Transverse colon (tissue), 4 donors: ENCODE measurements around the gene ZFYVE27. TPM values are rescaled to one million over a fixed set of nuclear protein-coding genes. Genes with fewer than 3 reads are reported as not detected.

Experiments used
- DNase-seq: peaks from one replicate; pipeline ENCODE4 v3.0.0-alpha.2; 2019
- H3K27ac ChIP-seq, 4 donors: fragments of 200-600 bp; sonication (generic); 2 replicates each; pipeline ENCODE4 v1.5.1; 2016 to 2018; ENCODE audit warnings: inconsistent platforms in 4 of 4
- H3K27me3 ChIP-seq: fragments of 200-600 bp; sonication (generic); 2 replicates; pipeline ENCODE4 v1.5.1; 2017; ENCODE audit warnings: inconsistent platforms
- H3K36me3 ChIP-seq, 4 donors: fragments of 200-600 bp; sonication (generic); 2 replicates each; pipeline ENCODE4 v1.5.1; 2017 to 2019; ENCODE audit warnings: inconsistent platforms in 4 of 4
- H3K4me1 ChIP-seq, 4 donors: fragments of 200-600 bp; sonication (generic); 2 replicates each; pipeline ENCODE4 v1.5.1; 2017 to 2020; ENCODE audit warnings: inconsistent platforms in 4 of 4
- H3K4me3 ChIP-seq, 4 donors: fragments of 200-600 bp; sonication (generic); 1 replicate in 1 of 4; 2 replicates in 3 of 4; pipeline versions ENCODE4 v1.5.1 to v1.6.1; 2017 to 2019; ENCODE audit warnings: inconsistent platforms in 4 of 4
- H3K9me3 ChIP-seq, 2 donors: fragments of 200-600 bp; sonication (generic); 2 replicates each; pipeline ENCODE4 v1.5.1; 2017 to 2019; ENCODE audit warnings: inconsistent platforms in 2 of 2
- EP300 ChIP-seq: sonication (generic); formaldehyde crosslinking; IDR thresholded peaks from one replicate; pipeline ENCODE4 v1.6.1; 2017; ENCODE audit warnings: antibody characterized with exemption, low read depth
- POLR2A ChIP-seq: fragments of 450-650 bp; IDR thresholded peaks from one replicate; pipeline ENCODE4 v1.6.1; 2016; ENCODE audit warnings: antibody characterized with exemption, mild to moderate bottlenecking, moderate library complexity
- POLR2AphosphoS5 ChIP-seq, 3 donors: sonication (generic); formaldehyde crosslinking; IDR thresholded peaks; one replicate each; pipeline ENCODE4 v1.6.1; 2016; ENCODE audit warnings: antibody characterized with exemption in 3 of 3
- WGBS, 2 donors: methylation state at CpG; one replicate each; pipeline ENCODE4 v1.1.5; 2018; ENCODE audit warnings: low coverage in 1 of 2; 5-methylcytosine and 5-hydroxymethylcytosine counted together
- in situ Hi-C, 4 donors: fragments of 200-750 bp; cut with MboI; loops; one replicate each; pipeline versions ENCODE4 v1.15.0 to v1.15.1; 2017; ENCODE audit warnings: low sequenced_read_pairs in 3 of 4, low pct_ligation_motif_present in 1 of 4, low pct_unique_long_range_greater_than_20kb in 1 of 4
- intact Hi-C: fragments of 100-400 bp; cut with DNase I; formaldehyde crosslinking; loops from one replicate; pipeline ENCODE4 v1.15.1; 2023; ENCODE audit warnings: low total_unique reads
- total RNA-seq, 4 donors: library from RNA; depleted of rRNA; stranded (reverse); fragments of >200 nt; gene quantifications; one replicate each; pipeline ENCODE4 v1.1.0, GENCODE V29; 2016
- TF ChIP-seq, protein P1 (sequence below), 5 experiments: fragments of 200-600 bp in 3 of 5; fragments of 450-650 bp in 2 of 5; sonication (generic) in 3 of 5; IDR thresholded peaks; 1 replicate in 2 of 5; 2 replicates in 3 of 5; pipeline ENCODE4 v1.5.1; 2016 to 2017; ENCODE audit warnings: antibody characterized with exemption in 5 of 5, inconsistent platforms in 3 of 5, mild to moderate bottlenecking in 2 of 5, moderate library complexity in 1 of 5

ZFYVE27 gene
- total RNA-seq, 4 donors from 2014 or later: 46.4 to 102 (median 63.9) TPM

DNA sequence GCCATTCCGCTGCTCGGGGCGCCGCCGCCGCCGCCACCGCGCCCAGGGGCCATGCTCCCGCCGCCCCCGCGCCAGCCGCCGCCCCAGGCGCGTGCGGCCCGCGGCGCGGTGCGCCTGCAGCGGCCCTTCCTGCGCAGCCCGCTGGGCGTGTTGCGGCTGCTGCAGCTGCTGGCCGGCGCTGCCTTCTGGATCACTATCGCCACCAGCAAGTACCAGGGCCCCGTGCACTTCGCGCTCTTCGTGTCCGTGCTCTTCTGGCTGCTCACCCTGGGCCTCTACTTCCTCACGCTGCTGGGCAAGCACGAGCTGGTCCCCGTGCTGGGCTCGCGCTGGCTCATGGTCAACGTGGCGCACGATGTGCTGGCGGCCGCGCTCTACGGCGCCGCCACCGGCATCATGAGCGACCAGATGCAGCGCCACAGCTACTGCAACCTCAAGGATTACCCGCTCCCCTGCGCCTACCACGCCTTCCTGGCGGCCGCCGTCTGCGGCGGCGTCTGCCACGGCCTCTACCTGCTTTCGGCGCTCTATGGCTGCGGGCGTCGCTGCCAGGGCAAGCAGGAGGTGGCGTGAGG is 23.0 kb upstream of the ZFYVE27 start:
- Histone ChIP-seq H3K9me3 (no peaks in the 10 kb centered on the region), H3K27me3 (no peaks in the 10 kb centered on the region), H3K36me3 (no peaks in the 10 kb centered on the region), H3K4me3 (peak overlapping the region; percentile 41 to 83 (median 68)), H3K4me1 (peaks cover 41 to 75% (median 52%) of the 10 kb centered on the region in 4 donors), H3K27ac (peak overlapping the region; percentile 93 to 99 (median 98))
- intact Hi-C loops: no loop called here
- peak in 2 of 3 donors; percentile 49 to 73 for TF ChIP-seq POLR2AphosphoS5 (IDR thresholded peaks at IDR 0.05)
- no peak for TF ChIP-seq POLR2A
- TF ChIP-seq, protein P1, sequence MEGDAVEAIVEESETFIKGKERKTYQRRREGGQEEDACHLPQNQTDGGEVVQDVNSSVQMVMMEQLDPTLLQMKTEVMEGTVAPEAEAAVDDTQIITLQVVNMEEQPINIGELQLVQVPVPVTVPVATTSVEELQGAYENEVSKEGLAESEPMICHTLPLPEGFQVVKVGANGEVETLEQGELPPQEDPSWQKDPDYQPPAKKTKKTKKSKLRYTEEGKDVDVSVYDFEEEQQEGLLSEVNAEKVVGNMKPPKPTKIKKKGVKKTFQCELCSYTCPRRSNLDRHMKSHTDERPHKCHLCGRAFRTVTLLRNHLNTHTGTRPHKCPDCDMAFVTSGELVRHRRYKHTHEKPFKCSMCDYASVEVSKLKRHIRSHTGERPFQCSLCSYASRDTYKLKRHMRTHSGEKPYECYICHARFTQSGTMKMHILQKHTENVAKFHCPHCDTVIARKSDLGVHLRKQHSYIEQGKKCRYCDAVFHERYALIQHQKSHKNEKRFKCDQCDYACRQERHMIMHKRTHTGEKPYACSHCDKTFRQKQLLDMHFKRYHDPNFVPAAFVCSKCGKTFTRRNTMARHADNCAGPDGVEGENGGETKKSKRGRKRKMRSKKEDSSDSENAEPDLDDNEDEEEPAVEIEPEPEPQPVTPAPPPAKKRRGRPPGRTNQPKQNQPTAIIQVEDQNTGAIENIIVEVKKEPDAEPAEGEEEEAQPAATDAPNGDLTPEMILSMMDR (IDR thresholded peaks at IDR 0.05): peak in 4 of 5 experiments; percentile 21 to 43 (median 28)
- DNase-seq: peak; percentile 77
- 0% methylated on average over 68 of the region's 69 CpGs; no CpG with 5 or more reads in 1 of the 2 donors for WGBS, 2 donors
- in situ Hi-C loops: no loop called here

- WGBS, 2 donors: 9% methylated on average over 46 of the region's 74 CpGs; no CpG with 5 or more reads in 1 of the 2 donors
- H3K4me3 ChIP-seq: peak overlapping the region; percentile 41 to 83 (median 68)
- TF ChIP-seq POLR2AphosphoS5 (IDR thresholded peaks at IDR 0.05) (peak; percentile 17 to 76 (median 51)), POLR2A (peak; percentile 78), EP300 (no peak)
- TF ChIP-seq, protein P1 (IDR thresholded peaks at IDR 0.05): no peak
- H3K27me3 ChIP-seq: no peaks in the 10 kb centered on the region
- H3K36me3 ChIP-seq: no peaks in the 10 kb centered on the region
- peaks cover 47 to 76% (median 56%) of the 10 kb centered on the region in 4 donors for H3K4me1 ChIP-seq
- DNase-seq: peak; percentile 72
- H3K9me3 ChIP-seq: no peaks in the 10 kb centered on the region
- peak overlapping the region; percentile 93 to 99 (median 98) for H3K27ac ChIP-seq
- in situ Hi-C loops (no loop called here), intact Hi-C loops (no loop called here)
Observed at GRCh38 chr10:97714401-97715258, 22.3 kb upstream of the ZFYVE27 start.

DNA sequence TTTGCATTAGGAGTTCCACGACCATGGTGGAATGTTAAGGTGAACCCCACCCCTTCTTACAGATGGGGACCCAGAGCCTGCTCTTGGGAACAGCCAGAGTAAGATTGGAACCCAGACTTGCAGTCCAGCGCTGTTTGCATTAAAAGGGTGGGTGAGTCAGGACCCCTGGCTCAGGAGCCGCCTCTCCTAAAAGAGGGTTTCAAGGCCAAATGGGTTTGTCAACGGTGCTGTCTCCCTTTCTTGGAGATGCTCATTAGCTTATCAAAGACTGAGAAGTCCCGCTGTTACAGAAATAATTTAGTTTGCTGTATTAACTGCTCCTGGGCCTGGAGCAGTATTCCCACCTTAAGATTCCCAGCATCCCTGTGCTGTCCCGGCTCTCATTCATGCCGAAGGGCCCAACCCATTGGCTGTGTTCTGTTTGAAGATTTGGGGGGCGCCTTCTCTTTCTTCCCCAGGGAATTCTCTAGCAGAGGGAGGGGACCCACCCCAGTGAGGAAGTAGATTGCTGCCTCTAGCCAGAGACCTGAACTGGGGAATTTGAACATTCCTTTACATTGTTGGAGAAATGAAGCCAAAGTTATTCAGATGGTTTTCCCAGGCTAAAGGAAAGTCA is 21.6 kb upstream of the ZFYVE27 start:
- in situ Hi-C loops: no loop called here
- WGBS, 2 donors: 58 to 74% methylated on average over 3 to 8 of the region's 8 CpGs
- H3K27ac ChIP-seq: peak overlapping the region; percentile 93 to 99 (median 98)

More for the DNA sequence above, 21.6 kb upstream of the ZFYVE27 start:
- no peak for TF ChIP-seq POLR2AphosphoS5 (IDR thresholded peaks at IDR 0.05)
- TF ChIP-seq EP300: no peak
- TF ChIP-seq POLR2A: no peak
- TF ChIP-seq, protein P1 (IDR thresholded peaks at IDR 0.05): no peak
- intact Hi-C loops: no loop called here
- DNase-seq: no peak
- Histone ChIP-seq H3K27me3 (no peaks in the 10 kb centered on the region), H3K36me3 (no peaks in the 10 kb centered on the region), H3K4me1 (peaks cover 46 to 76% (median 58%) of the 10 kb centered on the region in 4 donors), H3K4me3 (peak overlapping the region; percentile 41 to 83 (median 68)), H3K9me3 (no peaks in the 10 kb centered on the region)
